Measurements from ENCODE around the gene CHSY1. TPM values are rescaled to one million over a fixed set of nuclear protein-coding genes. Genes with fewer than 3 reads are reported as not detected.

CHSY1 gene
- total RNA-seq, 1 experiment from 2014 or later, result 47.0 TPM

DNA sequence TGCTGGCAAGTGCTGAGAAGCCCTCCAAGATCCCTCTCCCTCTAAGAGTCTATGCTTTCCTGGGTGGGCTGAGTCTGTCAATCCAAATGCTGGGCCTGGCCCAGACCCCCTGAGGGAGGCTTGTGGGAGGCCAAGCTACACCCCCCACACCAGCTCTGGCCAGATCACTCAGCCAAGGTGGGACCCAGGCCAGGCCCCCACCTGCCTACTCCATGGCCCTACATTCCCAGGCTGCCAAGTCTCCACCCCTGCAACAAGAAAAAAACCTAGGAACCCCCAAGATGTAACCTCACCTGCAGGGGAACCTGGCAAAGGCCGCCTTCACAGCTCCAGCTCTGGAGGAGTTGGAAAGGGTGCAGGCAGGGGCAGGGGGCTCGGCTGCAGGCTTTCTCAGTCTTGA lies 109.1 kb downstream of the CHSY1 start:
- intact Hi-C loops (cut with micrococcal nuclease; ENCODE audit: unreplicated experiment), result no loop called here
- Histone ChIP-seq H3K36me3 (ENCODE audit: insufficient read depth, low read length, poor library complexity, severe bottlenecking) (no peaks in the 10 kb centered on the region), H3K27me3 (replicated peaks; ENCODE audit: insufficient read depth, low read depth, low read length, poor library complexity) (no peaks in the 10 kb centered on the region), H3K9me3 (ENCODE audit: low read depth, low read length, poor library complexity, severe bottlenecking) (no peaks in the 10 kb centered on the region), H3K27ac (ENCODE audit: low read depth, low read length, poor library complexity, severe bottlenecking) (no peak overlapping the region), H3K4me3 (ENCODE audit: low read depth, low read length, poor library complexity, severe bottlenecking) (no peak overlapping the region), H3K4me1 (ENCODE audit: insufficient read depth, low read length, poor library complexity, severe bottlenecking) (peaks cover 3% of the 10 kb centered on the region)
- TF ChIP-seq EZH2 (IDR thresholded peaks at IDR 0.05; ENCODE audit: borderline replicate concordance, low read depth, low read length, poor library complexity, severe bottlenecking), result no peak
- TF ChIP-seq CTCF (conservative IDR thresholded peaks at IDR 0.05; ENCODE audit: low read depth, low read length), result no peak
- no TSS peak for BruUV-seq (replicated peaks)
- DNase-seq (ENCODE audit: low spot score), result no peak
- ChIA-PET CTCF (no interaction called here), POLR2A (ENCODE audit: low non-redundant PET) (no interaction called here)

GRCh38 chr15:101141926-101142527 lies 109.8 kb downstream of the CHSY1 start:
- Histone ChIP-seq H3K9me3 (ENCODE audit: low read depth, low read length, poor library complexity, severe bottlenecking) (no peaks in the 10 kb centered on the region), H3K27ac (ENCODE audit: low read depth, low read length, poor library complexity, severe bottlenecking) (no peak overlapping the region), H3K4me3 (ENCODE audit: low read depth, low read length, poor library complexity, severe bottlenecking) (no peak overlapping the region), H3K4me1 (ENCODE audit: insufficient read depth, low read length, poor library complexity, severe bottlenecking) (peaks cover 3% of the 10 kb centered on the region), H3K36me3 (ENCODE audit: insufficient read depth, low read length, poor library complexity, severe bottlenecking) (no peaks in the 10 kb centered on the region), H3K27me3 (replicated peaks; ENCODE audit: insufficient read depth, low read depth, low read length, poor library complexity) (no peaks in the 10 kb centered on the region)
- no TSS peak for BruUV-seq (replicated peaks)
- DNase-seq (ENCODE audit: low spot score), result no peak
- POLR2A ChIA-PET (ENCODE audit: low non-redundant PET), result no interaction called here
- CTCF ChIA-PET, result no interaction called here
- intact Hi-C loops (cut with micrococcal nuclease; ENCODE audit: unreplicated experiment), result no loop called here
- TF ChIP-seq CTCF (conservative IDR thresholded peaks at IDR 0.05; ENCODE audit: low read depth, low read length), result no peak
- TF ChIP-seq EZH2 (IDR thresholded peaks at IDR 0.05; ENCODE audit: borderline replicate concordance, low read depth, low read length, poor library complexity, severe bottlenecking), result no peak

GRCh38 chr15:101140697-101141065 lies 111.2 kb downstream of the CHSY1 start:
- no peak overlapping the region for H3K4me3 ChIP-seq (ENCODE audit: low read depth, low read length, poor library complexity, severe bottlenecking)
- H3K27me3 ChIP-seq (replicated peaks; ENCODE audit: insufficient read depth, low read depth, low read length, poor library complexity), result no peaks in the 10 kb centered on the region
- intact Hi-C loops (cut with micrococcal nuclease; ENCODE audit: unreplicated experiment), result no loop called here
- no peak for DNase-seq (ENCODE audit: low spot score)
- ChIA-PET CTCF (no interaction called here), POLR2A (ENCODE audit: low non-redundant PET) (no interaction called here)
- no peaks in the 10 kb centered on the region for H3K9me3 ChIP-seq (ENCODE audit: low read depth, low read length, poor library complexity, severe bottlenecking)
- TF ChIP-seq EZH2 (IDR thresholded peaks at IDR 0.05; ENCODE audit: borderline replicate concordance, low read depth, low read length, poor library complexity, severe bottlenecking) (no peak), CTCF (conservative IDR thresholded peaks at IDR 0.05; ENCODE audit: low read depth, low read length) (no peak)
- peaks cover under 1% of the 10 kb centered on the region for H3K4me1 ChIP-seq (ENCODE audit: insufficient read depth, low read length, poor library complexity, severe bottlenecking)
- no peaks in the 10 kb centered on the region for H3K36me3 ChIP-seq (ENCODE audit: insufficient read depth, low read length, poor library complexity, severe bottlenecking)
- BruUV-seq (replicated peaks), result no TSS peak
- no peak overlapping the region for H3K27ac ChIP-seq (ENCODE audit: low read depth, low read length, poor library complexity, severe bottlenecking)
